PC-9 (cell line): ENCODE data around the gene LRRC14B.

ENCODE experiments used
- CTCF ChIP-seq: fragments of 200-600 bp; sonication (generic); conservative IDR thresholded peaks from 2 replicates; pipeline ENCODE4 v1.6.1; 2017; ENCODE audit warnings: mixed run types, antibody characterized with exemption, mild to moderate bottlenecking, moderate library complexity
- EZH2 ChIP-seq: fragments of 200-600 bp; sonication (generic); IDR thresholded peaks from 2 replicates; pipeline ENCODE4 v1.8.0; 2017; ENCODE audit warnings: antibody characterized with exemption, low read depth

DNA sequence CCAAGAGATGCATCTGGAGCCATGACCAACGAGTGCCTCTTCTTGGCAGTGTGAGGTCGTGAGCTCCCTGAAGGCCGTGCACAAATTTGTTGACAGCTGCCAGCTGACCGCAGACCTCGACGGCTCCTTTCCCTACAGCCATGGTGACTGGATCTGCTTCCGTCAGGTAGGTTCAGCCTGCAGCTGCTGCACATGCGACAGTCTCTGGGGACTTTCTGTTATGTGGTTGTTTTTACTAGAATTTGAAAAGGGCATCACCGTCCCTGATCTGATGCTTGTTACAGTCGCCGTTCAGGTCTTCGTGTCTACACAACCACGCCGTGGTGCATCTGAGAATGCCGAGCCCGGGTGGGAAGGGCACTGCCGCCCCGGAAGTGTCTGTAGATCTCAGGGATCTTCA is 36.5 kb upstream of the LRRC14B start:
- TF ChIP-seq CTCF: no peak
- TF ChIP-seq EZH2: no peak
